D721Med (cell line): Measurements from ENCODE around the gene LRRN2.

Experiments used
- DNase-seq: peaks from one replicate; pipeline ENCODE4 v3.0.0; 2011; ENCODE audit warnings: low spot score; ENCODE audit not compliant: insufficient read length
- FAIRE-seq: peaks from 2 replicates; lab custom pipeline; 2011; peaks lifted over from hg19 to GRCh38; lab: Jason Lieb, UNC
- CTCF ChIP-seq: IDR thresholded peaks from 2 replicates; pipeline ENCODE4 v1.5.1; 2012; ENCODE audit warnings: mild to moderate bottlenecking, control low read depth; ENCODE audit not compliant: insufficient read depth; ENCODE audit errors: missing control alignments

Gene LRRN2

GRCh38 chr1:204712708-204713430 lies 27.3 kb upstream of the LRRN2 start:
- no peak for TF ChIP-seq CTCF
- no peak for DNase-seq
- FAIRE-seq: no peak

- DNase-seq: no peak
- FAIRE-seq: no peak
- TF ChIP-seq CTCF: no peak
Measured at GRCh38 chr1:204711947-204712701, 26.6 kb upstream of the LRRN2 start.

DNA sequence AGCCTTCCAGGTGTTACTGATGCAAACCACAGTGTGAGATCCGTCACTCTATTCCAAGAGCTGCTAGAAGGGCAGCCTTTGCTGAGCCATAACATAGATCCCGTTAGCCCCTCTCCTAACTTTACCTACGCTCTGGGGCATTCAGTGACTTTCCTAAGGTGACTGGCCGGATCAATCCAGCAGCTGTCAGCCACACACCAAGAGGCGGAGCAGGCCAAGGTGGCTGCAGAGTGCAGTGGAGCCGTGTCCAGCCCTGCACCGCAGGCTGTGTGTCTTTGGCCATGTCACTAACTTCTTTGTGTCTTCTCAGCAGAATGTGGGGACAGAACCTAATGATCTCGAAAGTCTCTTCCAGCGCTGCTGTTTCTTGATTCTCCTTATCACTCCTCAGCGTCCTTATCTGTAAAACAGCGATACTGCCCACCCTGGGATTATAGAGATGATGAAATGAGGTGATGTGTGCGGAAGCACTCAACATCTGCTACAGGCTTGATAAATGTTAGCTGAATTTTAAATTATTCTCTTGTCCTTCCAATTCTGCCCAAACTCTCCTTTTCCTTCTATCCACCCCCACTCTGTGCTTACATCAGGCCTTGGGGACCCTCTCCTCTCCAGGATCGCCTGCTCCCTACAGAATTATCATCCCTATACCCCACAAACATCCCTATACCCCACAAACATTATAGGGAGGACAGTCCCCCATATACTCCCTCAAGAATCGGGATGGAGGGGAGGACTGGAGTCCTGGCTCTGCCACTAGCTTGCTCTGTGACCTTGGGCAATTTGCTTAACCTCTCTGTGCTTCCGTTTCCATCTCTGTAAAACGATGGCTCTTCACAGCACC lies 25.8 kb upstream of the LRRN2 start:
- no peak for DNase-seq
- no peak for FAIRE-seq
- no peak for TF ChIP-seq CTCF

GRCh38 chr1:204709960-204710912 lies 24.7 kb upstream of the LRRN2 start:
- TF ChIP-seq CTCF: no peak
- no peak for FAIRE-seq
- DNase-seq: no peak

DNA sequence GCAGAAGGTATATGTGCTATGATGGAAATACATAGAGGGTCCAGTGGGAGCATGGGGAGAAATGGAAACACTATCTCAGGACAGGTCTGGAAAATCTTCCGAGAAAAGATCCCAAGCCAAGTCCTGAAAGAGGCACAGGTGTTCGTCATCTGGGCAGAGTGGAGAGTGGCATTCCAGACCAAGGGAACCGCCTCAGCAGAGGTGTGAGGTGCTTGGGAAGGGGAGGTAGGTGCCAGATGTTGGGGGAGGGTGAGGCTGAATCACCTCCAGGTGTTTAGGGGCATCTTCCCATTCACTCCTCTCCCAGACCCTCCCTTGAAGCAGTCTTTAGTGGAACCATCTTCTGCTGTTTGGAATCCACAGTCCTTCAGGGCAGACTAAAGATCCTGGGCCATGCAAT lies 23.5 kb upstream of the LRRN2 start:
- TF ChIP-seq CTCF: no peak
- DNase-seq: no peak
- FAIRE-seq: no peak

DNA sequence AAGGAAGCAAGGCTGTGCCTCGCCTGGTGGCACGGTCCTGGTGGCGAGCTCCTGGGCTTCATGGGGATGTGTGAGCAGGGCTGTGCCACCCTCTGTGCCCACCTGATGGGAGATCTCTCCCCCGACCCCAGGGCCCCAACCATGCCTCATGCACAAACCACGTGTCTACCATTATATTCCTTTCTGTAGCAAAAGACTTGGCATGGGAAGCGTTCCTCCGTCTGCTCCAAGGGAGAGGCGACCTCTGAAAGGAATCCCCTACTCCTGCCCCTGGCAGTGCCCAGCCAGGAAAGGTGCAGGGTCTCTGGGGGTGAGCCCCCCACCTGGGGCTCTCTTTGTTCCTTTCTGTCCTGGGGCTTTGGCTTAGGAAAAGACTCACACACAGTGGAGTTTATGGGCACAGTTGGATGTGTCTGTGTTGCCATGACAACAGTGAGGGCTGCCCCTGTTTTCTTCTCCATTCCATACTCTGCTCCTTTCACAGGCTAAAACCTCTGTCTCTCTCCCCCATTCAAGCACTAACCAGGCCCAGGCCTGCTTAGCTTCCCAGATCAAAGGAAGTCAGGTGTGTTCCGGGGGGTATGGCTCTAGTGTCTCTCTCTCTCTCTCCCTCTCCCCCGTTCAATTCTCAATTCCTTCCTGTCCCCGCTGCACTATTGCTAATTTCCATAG lies 21.4 kb upstream of the LRRN2 start:
- no peak for TF ChIP-seq CTCF
- FAIRE-seq (no peak), DNase-seq (no peak)
